Cerebellar cortex (tissue), 1 donor: ENCODE data around the gene CAMSAP3.

ENCODE experiments used
- DNase-seq: peaks from one replicate; pipeline ENCODE4 v3.0.0-alpha.2; 2015; ENCODE audit warnings: low spot score

CAMSAP3 gene

GRCh38 chr19:7578127-7578526, 17.5 kb upstream of the CAMSAP3 start:
- no peak for DNase-seq

DNA sequence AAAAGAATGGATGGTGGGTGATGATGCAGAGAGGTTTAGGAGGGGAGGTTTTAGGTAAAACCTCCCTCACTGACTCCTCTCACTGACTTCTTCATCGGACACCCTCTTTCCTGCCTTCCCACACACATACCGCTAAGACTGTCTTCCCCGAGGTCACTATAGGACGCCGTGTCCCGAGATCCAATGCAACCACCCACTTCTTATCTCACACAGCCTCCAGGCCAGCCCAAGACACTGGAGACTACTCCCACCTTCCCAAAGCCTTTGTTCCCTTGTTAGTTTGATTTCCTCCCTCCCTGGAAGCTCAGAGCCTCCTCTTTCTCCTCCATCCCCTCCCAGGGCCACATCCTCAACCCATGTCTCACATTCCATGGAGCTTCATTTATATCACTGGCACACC, 16.5 kb upstream of the CAMSAP3 start:
- DNase-seq: no peak

GRCh38 chr19:7582446-7582845, 13.2 kb upstream of the CAMSAP3 start:
- DNase-seq: no peak

DNA sequence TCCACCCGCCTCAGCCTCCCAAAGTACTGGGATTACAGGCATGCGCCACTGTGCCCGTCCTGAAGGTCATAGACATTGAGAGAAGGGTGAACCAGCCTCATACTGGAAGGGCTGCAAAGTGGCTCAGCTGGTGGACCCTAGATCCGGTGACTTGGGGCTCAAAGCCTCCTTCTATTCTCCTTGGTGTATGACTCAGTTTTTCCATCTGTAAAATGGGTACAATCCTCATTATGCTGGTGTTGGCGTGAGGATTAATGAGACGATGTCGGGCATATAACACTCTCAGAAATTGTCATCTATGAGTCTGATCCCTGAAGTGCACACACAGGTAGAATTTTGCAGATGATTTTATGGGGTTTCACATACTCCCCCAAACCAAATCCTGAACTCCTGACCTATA, 5.8 kb upstream of the CAMSAP3 start:
- DNase-seq: no peak

DNA sequence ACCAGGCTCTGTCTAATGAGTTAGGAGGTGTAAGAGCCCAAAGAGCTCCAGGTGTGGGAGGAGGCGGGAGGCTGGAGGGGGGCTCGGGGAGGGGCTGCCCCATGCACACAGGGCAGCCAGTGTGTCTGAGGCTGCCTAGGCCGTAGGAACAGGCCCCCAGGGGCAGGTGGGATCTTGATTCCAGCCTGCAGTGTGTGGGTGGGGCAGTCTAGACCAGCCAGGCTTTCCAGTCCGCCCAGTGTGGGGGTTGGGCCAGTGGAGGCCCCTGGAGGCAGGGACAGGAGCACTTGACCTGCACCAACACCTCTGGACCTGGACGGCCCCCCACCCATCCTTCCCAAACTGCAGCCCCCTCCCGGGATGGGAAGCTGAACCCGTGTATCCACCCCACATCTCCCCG, 5.4 kb upstream of the CAMSAP3 start:
- no peak for DNase-seq

GRCh38 chr19:7596211-7596937, 711 bp downstream of the CAMSAP3 start:
- no peak for DNase-seq

DNA sequence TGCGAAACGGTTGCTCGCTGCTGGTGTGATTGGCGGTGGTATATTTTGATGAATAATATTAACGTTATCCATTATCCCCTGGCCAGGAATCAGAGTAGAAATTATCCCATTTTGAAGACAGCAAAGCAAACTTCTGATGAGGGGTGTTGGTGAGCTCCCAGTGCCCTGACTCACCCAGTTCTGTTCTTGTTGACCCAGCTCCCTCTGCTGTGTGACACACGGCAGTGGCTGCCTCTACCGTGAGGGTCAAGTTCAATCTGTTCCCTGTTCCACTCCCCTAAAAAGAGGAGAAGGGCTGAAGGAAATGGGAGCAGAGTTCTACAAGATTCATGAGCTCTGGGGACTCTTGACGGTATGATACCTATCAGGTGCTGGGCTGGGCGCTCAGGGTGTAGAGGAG, 2.0 kb downstream of the CAMSAP3 start:
- DNase-seq: peak; percentile 7

- no peak for DNase-seq
Measured at GRCh38 chr19:7598180-7598579, 2.5 kb downstream of the CAMSAP3 start.

GRCh38 chr19:7600721-7601120, 5.1 kb downstream of the CAMSAP3 start:
- no peak for DNase-seq

DNA sequence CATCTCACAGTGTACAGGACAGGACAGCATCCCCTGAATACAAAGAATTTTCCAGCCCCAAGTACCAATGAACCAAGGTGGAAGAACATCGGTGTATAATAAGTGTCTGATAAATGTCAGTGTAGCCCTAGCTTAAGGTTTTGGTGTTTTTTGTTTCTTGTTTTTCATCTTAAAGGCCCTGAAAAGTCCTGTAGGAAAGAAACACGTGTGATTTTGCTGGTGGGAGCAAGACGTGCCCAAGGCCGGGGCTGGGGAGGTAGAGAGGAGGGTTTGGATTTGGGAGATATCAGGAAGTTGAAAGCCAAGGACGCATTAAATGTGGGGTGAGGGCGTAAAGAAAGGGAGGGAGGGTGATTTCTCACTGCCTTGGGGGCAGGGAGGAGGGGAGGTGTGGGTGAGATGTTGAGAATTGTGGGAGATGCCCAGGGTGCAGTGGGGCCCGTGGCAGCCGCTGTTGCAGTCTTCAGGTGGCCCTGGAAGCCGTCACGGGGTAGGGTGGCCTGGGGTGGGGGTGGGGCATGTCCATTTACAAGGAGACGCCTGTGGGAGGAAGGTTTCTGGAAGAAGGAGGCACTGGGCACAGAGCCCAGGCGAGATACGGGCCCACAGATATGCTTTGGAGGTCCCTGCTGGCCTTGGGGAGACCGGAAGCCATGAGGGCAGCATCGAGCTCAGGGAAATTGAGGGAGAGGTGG, 6.7 kb downstream of the CAMSAP3 start:
- DNase-seq: no peak

DNA sequence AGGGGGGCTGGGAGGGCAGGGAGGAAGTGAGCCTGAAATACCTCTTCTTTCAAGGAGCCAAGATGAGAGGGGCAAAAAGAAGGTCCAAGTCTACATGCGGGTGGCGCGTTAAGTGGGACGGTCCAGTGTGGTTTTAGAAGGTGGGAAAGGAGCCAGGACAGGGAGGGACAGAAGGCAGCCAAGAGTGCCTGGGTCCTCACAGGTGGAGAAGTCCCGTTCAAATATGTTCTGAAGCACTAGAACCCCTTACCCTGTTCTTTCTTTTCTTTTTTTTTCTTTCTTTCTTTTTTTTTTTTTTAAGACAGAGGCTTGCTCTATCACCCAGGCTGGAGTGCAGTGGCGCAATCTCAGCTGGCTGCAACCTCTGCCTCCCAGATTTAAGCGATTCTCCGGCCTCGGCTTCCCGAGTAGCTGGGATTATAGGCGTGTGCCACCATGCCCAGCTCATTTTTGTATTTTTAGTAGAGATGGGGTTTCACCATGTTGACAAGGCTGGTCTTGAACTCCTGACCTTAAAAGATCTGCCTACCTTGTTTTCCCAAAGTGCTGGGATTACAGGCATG, 7.4 kb downstream of the CAMSAP3 start:
- no peak for DNase-seq

GRCh38 chr19:7603919-7604318, 8.3 kb downstream of the CAMSAP3 start:
- no peak for DNase-seq

- DNase-seq: peak; percentile 49
Measured at GRCh38 chr19:7605490-7606222, 10.0 kb downstream of the CAMSAP3 start.

- DNase-seq: no peak
Measured at GRCh38 chr19:7606289-7606688, 10.6 kb downstream of the CAMSAP3 start.

GRCh38 chr19:7607212-7607873, 11.7 kb downstream of the CAMSAP3 start:
- no peak for DNase-seq

GRCh38 chr19:7607874-7608560, 12.4 kb downstream of the CAMSAP3 start:
- no peak for DNase-seq

GRCh38 chr19:7610491-7611240, 15.0 kb downstream of the CAMSAP3 start:
- DNase-seq: no peak

- no peak for DNase-seq
Measured at GRCh38 chr19:7611541-7612279, 16.0 kb downstream of the CAMSAP3 start.

DNA sequence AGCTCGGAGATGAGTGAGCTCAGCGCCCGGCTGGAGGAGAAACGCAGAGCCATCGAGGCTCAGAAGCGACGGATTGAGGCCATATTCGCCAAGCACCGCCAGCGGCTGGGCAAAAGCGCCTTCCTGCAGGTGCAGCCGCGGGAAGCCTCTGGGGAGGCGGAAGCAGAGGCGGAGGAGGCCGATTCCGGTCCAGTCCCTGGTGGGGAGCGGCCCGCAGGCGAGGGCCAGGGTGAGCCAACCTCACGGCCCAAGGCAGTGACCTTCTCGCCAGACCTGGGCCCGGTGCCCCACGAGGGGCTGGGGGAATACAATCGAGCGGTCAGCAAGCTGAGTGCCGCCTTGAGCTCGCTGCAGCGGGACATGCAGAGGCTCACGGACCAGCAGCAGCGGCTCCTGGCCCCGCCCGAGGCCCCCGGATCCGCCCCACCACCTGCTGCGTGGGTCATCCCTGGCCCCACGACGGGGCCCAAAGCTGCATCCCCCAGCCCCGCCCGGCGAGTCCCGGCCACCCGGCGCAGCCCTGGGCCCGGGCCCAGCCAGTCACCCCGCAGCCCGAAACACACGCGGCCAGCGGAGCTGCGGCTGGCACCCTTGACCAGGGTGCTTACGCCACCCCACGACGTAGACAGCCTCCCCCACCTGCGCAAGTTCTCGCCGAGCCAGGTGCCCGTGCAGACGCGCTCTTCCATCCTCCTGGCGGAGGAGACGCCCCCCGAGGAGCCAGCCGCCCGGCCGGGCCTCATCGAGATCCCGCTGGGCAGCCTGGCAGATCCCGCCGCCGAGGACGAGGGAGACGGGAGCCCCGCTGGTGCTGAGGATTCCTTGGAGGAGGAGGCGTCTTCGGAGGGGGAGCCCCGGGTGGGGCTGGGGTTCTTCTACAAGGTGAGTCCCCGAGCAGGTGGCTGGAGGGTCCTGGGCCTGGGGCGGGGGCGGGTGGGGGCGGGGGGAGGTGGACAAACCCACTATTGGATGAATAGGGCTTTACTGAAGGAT, 16.9 kb downstream of the CAMSAP3 start:
- no peak for DNase-seq
